ENCODE results near the gene CFAP54.

DNA sequence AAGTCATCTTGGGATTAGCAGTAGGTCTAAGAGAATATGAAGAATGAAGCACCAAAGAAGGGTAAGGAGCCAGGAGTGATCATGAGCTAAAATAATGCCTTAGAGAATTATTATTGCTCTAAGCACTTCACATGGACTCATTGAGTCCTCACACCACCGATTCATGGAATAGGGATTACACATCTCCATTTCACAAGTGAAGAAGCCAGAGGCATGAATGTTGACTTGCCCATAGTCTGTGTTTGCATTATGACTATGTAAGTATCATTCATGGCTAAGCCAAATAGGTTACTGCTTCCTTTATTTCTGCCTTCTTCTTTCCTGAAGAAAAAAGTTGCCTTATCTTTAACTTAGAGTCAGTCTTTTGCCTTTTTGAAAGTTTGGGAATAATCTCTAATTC, 318.4 kb downstream of the CFAP54 start:
- no peak for TF ChIP-seq POLR2A (IDR thresholded peaks at IDR 0.05)
- TF ChIP-seq, protein P1, sequence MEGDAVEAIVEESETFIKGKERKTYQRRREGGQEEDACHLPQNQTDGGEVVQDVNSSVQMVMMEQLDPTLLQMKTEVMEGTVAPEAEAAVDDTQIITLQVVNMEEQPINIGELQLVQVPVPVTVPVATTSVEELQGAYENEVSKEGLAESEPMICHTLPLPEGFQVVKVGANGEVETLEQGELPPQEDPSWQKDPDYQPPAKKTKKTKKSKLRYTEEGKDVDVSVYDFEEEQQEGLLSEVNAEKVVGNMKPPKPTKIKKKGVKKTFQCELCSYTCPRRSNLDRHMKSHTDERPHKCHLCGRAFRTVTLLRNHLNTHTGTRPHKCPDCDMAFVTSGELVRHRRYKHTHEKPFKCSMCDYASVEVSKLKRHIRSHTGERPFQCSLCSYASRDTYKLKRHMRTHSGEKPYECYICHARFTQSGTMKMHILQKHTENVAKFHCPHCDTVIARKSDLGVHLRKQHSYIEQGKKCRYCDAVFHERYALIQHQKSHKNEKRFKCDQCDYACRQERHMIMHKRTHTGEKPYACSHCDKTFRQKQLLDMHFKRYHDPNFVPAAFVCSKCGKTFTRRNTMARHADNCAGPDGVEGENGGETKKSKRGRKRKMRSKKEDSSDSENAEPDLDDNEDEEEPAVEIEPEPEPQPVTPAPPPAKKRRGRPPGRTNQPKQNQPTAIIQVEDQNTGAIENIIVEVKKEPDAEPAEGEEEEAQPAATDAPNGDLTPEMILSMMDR (IDR thresholded peaks at IDR 0.05), result no peak
